WI38 (cell line): ENCODE data around the gene GALT.

Experiments
- H3K4me3 ChIP-seq: 2 replicates; pipeline ENCODE4 v1.5.1; 2011; ENCODE audit warnings: low read depth, mild to moderate bottlenecking, control low read depth, low read length
- CTCF ChIP-seq: IDR thresholded peaks from 2 replicates; pipeline ENCODE4 v1.5.1; 2012; ENCODE audit warnings: low read depth, mild to moderate bottlenecking, control low read depth, low read length

The GALT gene

GRCh38 chr9:34690983-34691935, 44.8 kb downstream of the GALT start, which contains the start of gene CCL19:
CCL19 (minus strand) TSS chr9:34691276; CDS start chr9:34691139, 137 bp downstream.
- no peak for TF ChIP-seq CTCF
- H3K4me3 ChIP-seq, result no peak within 1 kb of the TSS

GRCh38 chr9:34691936-34692315, 45.5 kb downstream of the GALT start:
- H3K4me3 ChIP-seq, result no peak overlapping the region
- no peak for TF ChIP-seq CTCF

- no peak for TF ChIP-seq CTCF
- H3K4me3 ChIP-seq, result no peak overlapping the region
These were observed 47.1 kb downstream of the GALT start for GRCh38 chr9:34693560-34693959.

- no peak for TF ChIP-seq CTCF
- H3K4me3 ChIP-seq, result no peak overlapping the region
These were observed 48.3 kb downstream of the GALT start for GRCh38 chr9:34694811-34695210.
